ENCODE results near the gene HMCN2.

- no peak for TF ChIP-seq EZH2phosphoT487 (IDR thresholded peaks at IDR 0.05)
- TF ChIP-seq, protein P1, sequence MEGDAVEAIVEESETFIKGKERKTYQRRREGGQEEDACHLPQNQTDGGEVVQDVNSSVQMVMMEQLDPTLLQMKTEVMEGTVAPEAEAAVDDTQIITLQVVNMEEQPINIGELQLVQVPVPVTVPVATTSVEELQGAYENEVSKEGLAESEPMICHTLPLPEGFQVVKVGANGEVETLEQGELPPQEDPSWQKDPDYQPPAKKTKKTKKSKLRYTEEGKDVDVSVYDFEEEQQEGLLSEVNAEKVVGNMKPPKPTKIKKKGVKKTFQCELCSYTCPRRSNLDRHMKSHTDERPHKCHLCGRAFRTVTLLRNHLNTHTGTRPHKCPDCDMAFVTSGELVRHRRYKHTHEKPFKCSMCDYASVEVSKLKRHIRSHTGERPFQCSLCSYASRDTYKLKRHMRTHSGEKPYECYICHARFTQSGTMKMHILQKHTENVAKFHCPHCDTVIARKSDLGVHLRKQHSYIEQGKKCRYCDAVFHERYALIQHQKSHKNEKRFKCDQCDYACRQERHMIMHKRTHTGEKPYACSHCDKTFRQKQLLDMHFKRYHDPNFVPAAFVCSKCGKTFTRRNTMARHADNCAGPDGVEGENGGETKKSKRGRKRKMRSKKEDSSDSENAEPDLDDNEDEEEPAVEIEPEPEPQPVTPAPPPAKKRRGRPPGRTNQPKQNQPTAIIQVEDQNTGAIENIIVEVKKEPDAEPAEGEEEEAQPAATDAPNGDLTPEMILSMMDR (IDR thresholded peaks at IDR 0.05) = no peak
- no peak for TF ChIP-seq EZH2 (IDR thresholded peaks at IDR 0.05)
Observed at GRCh38 chr9:130285271-130285670, 19.7 kb downstream of the HMCN2 start.

Measured in neural progenitor cell (in vitro differentiated cells).